DMS53 treated with DMSO at 0.1 percent for 48 hours (cell line): ENCODE results near the gene SEMA3B.
"Not testable (repeated sequence)": the region's sequence is repeated elsewhere in the genome, so short reads cannot be mapped to it uniquely, and the experiment has no call there.

Experiments
- DNase-seq: peaks from one replicate; lab custom pipeline; 2025; ENCODE audit not compliant: unreplicated experiment; lab: John Stamatoyannopoulos, UW

Gene SEMA3B

GRCh38 chr3:50271314-50271936 lies 2.5 kb downstream of the SEMA3B start:
- DNase-seq, result no peak

GRCh38 chr3:50272538-50272910 lies 3.6 kb downstream of the SEMA3B start:
- DNase-seq, result not testable (repeated sequence)

GRCh38 chr3:50272911-50273688 lies 4.2 kb downstream of the SEMA3B start:
- peak; percentile 20 for DNase-seq

- DNase-seq, result no peak
Observed at GRCh38 chr3:50273689-50274065, 4.7 kb downstream of the SEMA3B start.

GRCh38 chr3:50274371-50275104 lies 5.6 kb downstream of the SEMA3B start:
- DNase-seq, result peak; percentile 20

- no peak for DNase-seq
Observed at GRCh38 chr3:50275141-50275995, 6.4 kb downstream of the SEMA3B start.

GRCh38 chr3:50275996-50276761 lies 7.2 kb downstream of the SEMA3B start:
- no peak for DNase-seq

GRCh38 chr3:50276762-50277101 lies 7.8 kb downstream of the SEMA3B start:
- DNase-seq, result no peak

- no peak for DNase-seq
Observed at GRCh38 chr3:50278123-50278879, 9.4 kb downstream of the SEMA3B start.

- DNase-seq, result no peak
Observed at GRCh38 chr3:50278880-50279224, 9.9 kb downstream of the SEMA3B start, which contains the start of gene LSMEM2. TSS of gene LSMEM2 (plus strand) at chr3:50279087. CDS start at chr3:50279114, 27 bp downstream.

- no peak for DNase-seq
Observed at GRCh38 chr3:50279255-50280016, 10.5 kb downstream of the SEMA3B start.

GRCh38 chr3:50284121-50284520 lies 15.2 kb downstream of the SEMA3B start:
- DNase-seq, result not testable (repeated sequence)

GRCh38 chr3:50286322-50287227 lies 17.6 kb downstream of the SEMA3B start:
- no peak for DNase-seq

GRCh38 chr3:50287262-50287661 lies 18.3 kb downstream of the SEMA3B start:
- no peak for DNase-seq

GRCh38 chr3:50288387-50289007 lies 19.6 kb downstream of the SEMA3B start:
- no peak for DNase-seq

- DNase-seq, result no peak
Observed at GRCh38 chr3:50289130-50289529, 20.2 kb downstream of the SEMA3B start.

GRCh38 chr3:50290161-50290641 lies 21.3 kb downstream of the SEMA3B start:
- DNase-seq, result no peak
